ENCODE data around the gene FAM20C.
A peak's percentile ranks its signal among the peaks of the same experiment; 100 is the strongest.

DNA sequence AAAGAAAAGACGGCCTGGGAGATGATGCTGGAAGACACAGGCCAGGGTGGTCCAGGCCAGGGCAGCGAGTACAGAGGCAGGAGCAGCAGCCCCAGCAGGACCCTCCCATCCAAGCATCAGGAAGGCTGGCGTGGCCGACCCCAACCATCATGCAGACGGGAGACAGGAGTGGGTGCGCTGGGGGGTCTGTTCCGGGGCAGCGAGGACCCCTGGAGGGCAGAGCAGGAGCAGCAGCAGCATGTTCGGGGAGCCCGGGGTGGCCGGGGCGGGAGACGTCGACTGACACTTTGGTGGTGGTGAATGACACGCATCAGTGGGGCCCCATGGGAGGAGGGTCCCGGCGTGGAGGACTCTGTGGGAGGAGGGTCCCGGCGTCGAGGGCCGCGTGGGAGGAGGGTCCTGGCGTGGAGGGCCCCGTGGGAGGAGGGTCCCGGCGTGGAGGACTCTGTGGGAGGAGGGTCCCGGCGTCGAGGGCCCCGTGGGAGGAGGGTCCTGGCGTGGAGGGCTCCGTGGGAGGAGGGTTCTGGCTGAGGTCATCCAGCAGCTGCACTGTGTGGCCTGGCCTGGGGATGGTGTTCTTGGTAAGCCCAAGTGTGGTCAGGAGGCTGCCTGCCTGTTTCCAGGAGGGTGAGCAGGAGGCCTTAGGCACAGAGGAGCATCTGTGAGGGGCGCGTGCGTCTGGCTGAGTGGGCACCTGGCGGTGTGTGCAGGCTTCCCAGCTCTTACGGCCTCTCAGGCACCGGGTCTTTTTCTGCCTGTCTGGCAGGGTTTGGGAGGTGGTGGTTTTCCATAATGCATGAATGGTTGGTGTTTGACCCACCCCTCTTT is 38.9 kb downstream of the FAM20C start:
- TF ChIP-seq, protein P1, sequence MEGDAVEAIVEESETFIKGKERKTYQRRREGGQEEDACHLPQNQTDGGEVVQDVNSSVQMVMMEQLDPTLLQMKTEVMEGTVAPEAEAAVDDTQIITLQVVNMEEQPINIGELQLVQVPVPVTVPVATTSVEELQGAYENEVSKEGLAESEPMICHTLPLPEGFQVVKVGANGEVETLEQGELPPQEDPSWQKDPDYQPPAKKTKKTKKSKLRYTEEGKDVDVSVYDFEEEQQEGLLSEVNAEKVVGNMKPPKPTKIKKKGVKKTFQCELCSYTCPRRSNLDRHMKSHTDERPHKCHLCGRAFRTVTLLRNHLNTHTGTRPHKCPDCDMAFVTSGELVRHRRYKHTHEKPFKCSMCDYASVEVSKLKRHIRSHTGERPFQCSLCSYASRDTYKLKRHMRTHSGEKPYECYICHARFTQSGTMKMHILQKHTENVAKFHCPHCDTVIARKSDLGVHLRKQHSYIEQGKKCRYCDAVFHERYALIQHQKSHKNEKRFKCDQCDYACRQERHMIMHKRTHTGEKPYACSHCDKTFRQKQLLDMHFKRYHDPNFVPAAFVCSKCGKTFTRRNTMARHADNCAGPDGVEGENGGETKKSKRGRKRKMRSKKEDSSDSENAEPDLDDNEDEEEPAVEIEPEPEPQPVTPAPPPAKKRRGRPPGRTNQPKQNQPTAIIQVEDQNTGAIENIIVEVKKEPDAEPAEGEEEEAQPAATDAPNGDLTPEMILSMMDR (IDR thresholded peaks at IDR 0.05 in 4 of 5, conservative IDR thresholded peaks at IDR 0.05 in 1 of 5): peak in 4 of 5 experiments; percentile 7 to 50 (median 40)
- no peak for TF ChIP-seq POLR2A (IDR thresholded peaks at IDR 0.05)

Measured in gastrocnemius medialis (tissue), 4 donors.